Testis (tissue), 5 donors: ENCODE data around the gene OR52N4. TPM values are rescaled to one million over a fixed set of nuclear protein-coding genes. Genes with fewer than 3 reads are reported as not detected.
A peak's percentile ranks its signal among the peaks of the same experiment; 100 is the strongest.
"Not testable (repeated sequence)": the region's sequence is repeated elsewhere in the genome, so short reads cannot be mapped to it uniquely, and the experiment has no call there.

Source experiments
- DNase-seq: peaks from one replicate; pipeline ENCODE4 v3.0.0-alpha.2; 2019
- H3K27ac ChIP-seq, 2 donors: fragments of 200-600 bp; sonication (generic); one replicate each; pipeline ENCODE4 v1.5.1; 2019
- H3K27me3 ChIP-seq: fragments of 200-600 bp; sonication (generic); one replicate; pipeline ENCODE4 v1.5.1; 2019
- H3K36me3 ChIP-seq: fragments of 200-600 bp; sonication (generic); one replicate; pipeline ENCODE4 v1.5.1; 2017; ENCODE audit warnings: low read depth; ENCODE audit errors: missing control alignments
- H3K4me1 ChIP-seq: fragments of 200-600 bp; sonication (generic); one replicate; pipeline ENCODE4 v1.5.1; 2019
- H3K4me3 ChIP-seq, 2 donors: fragments of 200-600 bp; sonication (generic); one replicate each; pipeline ENCODE4 v1.5.1; 2017 to 2019
- H3K9me3 ChIP-seq: fragments of 200-600 bp; sonication (generic); one replicate; pipeline ENCODE4 v1.5.1; 2017
- CTCF ChIP-seq, 3 experiments: fragments of 450-650 bp in 2 of 3; fragments of 200-600 bp in 1 of 3; sonication (generic) in 1 of 3; IDR thresholded peaks; one replicate each; pipeline ENCODE4 v1.5.1; 2016 to 2019; ENCODE audit warnings: antibody characterized with exemption in 3 of 3, mild to moderate bottlenecking in 2 of 3, moderate library complexity in 1 of 3
- POLR2A ChIP-seq: fragments of 450-650 bp; IDR thresholded peaks from one replicate; pipeline ENCODE4 v1.6.1; 2017; ENCODE audit warnings: antibody characterized with exemption, mild to moderate bottlenecking, moderate library complexity
- WGBS, 2 donors: methylation state at CpG; one replicate each; pipeline ENCODE4 v1.1.5; 2018; 5-methylcytosine and 5-hydroxymethylcytosine counted together
- intact Hi-C: fragments of 100-400 bp; cut with DNase I; formaldehyde crosslinking; loops from one replicate; pipeline ENCODE4 v1.15.1; 2023; ENCODE audit warnings: low total_unique reads
- long read RNA-seq, 2 donors: transcript quantifications; one replicate each; lab custom pipeline, GENCODE V29; 2026
- polyA plus RNA-seq: library from polyadenylated mRNA; stranded (reverse); fragments of 350-450 nt; fragmentation: Illumina TruSeq; extraction: RNeasy Lipid Tissue Mini Kit (QIAGEN cat#74804); gene quantifications from one replicate; pipeline ENCODE4 v1.2.3, GENCODE V29; 2014; ENCODE audit warnings: low read depth, low replicate concordance; ENCODE audit not compliant: insufficient read depth
- total RNA-seq, 2 donors: library from RNA; depleted of rRNA; stranded (reverse); fragments of >200 nt; gene quantifications; one replicate each; pipeline ENCODE4 v1.2.3, GENCODE V29; 2016

Gene OR52N4
- 1 to 10 TPM in 1 of 2 donors, not detected in 1; 1.1 TPM for total RNA-seq
- 0.44 TPM for polyA plus RNA-seq
- long read RNA-seq, donor 1 = 0 reads
- long read RNA-seq, donor 2 = 0 reads

GRCh38 chr11:5753943-5754342 lies at the start of gene OR52N4:
OR52N4 (plus strand) TSS chr11:5754243; CDS start chr11:5754741, 498 bp downstream.
- 97 to 100% methylated on average over 1 of the region's 1 CpG for WGBS, 2 donors
- Histone ChIP-seq H3K27ac (no peak within 1 kb of the TSS), H3K36me3 (no peaks in the 10 kb centered on the region), H3K9me3 (no peaks in the 10 kb centered on the region), H3K4me3 (no peak within 1 kb of the TSS), H3K27me3 (no peaks in the 10 kb centered on the region), H3K4me1 (no peaks in the 10 kb centered on the region)
- no peak for DNase-seq
- no peak for TF ChIP-seq POLR2A
- TF ChIP-seq CTCF (IDR thresholded peaks at IDR 0.05) = no peak
- intact Hi-C loops = no loop called here

GRCh38 chr11:5705688-5706087 lies 48.4 kb upstream of the OR52N4 start:
- no peak for DNase-seq
- intact Hi-C loops = no loop called here
- Histone ChIP-seq H3K4me1 (no peaks in the 10 kb centered on the region), H3K27ac (no peak overlapping the region), H3K36me3 (no peaks in the 10 kb centered on the region), H3K4me3 (no peak overlapping the region), H3K9me3 (no peaks in the 10 kb centered on the region), H3K27me3 (no peaks in the 10 kb centered on the region)
- WGBS, 2 donors = 94 to 96% methylated on average over 4 of the region's 4 CpGs
- TF ChIP-seq POLR2A (no peak), CTCF (IDR thresholded peaks at IDR 0.05) (no peak)

GRCh38 chr11:5712507-5712906 lies 41.5 kb upstream of the OR52N4 start:
- H3K36me3 ChIP-seq = no peaks in the 10 kb centered on the region
- H3K9me3 ChIP-seq = no peaks in the 10 kb centered on the region
- no peak for DNase-seq
- H3K4me1 ChIP-seq = no peaks in the 10 kb centered on the region
- intact Hi-C loops = no loop called here
- TF ChIP-seq POLR2A (no peak), CTCF (IDR thresholded peaks at IDR 0.05) (peak in 1 of 3 experiments; percentile 53)
- no peak overlapping the region for H3K4me3 ChIP-seq
- WGBS, 2 donors = 67 to 70% methylated on average over 1 of the region's 1 CpG
- no peak overlapping the region for H3K27ac ChIP-seq
- no peaks in the 10 kb centered on the region for H3K27me3 ChIP-seq

- TF ChIP-seq POLR2A = no peak
- no peak for TF ChIP-seq CTCF (IDR thresholded peaks at IDR 0.05)
- H3K27me3 ChIP-seq = no peaks in the 10 kb centered on the region
- H3K27ac ChIP-seq = no peak overlapping the region
- WGBS, 2 donors = 69 to 84% methylated on average over 5 of the region's 5 CpGs
- DNase-seq = no peak
- no peak overlapping the region for H3K4me3 ChIP-seq
- intact Hi-C loops = no loop called here
- no peaks in the 10 kb centered on the region for H3K9me3 ChIP-seq
- no peaks in the 10 kb centered on the region for H3K36me3 ChIP-seq
- H3K4me1 ChIP-seq = no peaks in the 10 kb centered on the region
Measured at GRCh38 chr11:5713695-5714094, 40.3 kb upstream of the OR52N4 start.

GRCh38 chr11:5716518-5716917 lies 37.5 kb upstream of the OR52N4 start:
- H3K4me3 ChIP-seq, H3K27ac ChIP-seq, H3K36me3 ChIP-seq, H3K4me1 ChIP-seq, H3K9me3 ChIP-seq, intact Hi-C loops, DNase-seq, H3K27me3 ChIP-seq: not testable (repeated sequence)
- WGBS, 2 donors = 100% methylated on average over 1 of the region's 1 CpG
